Trophoblast cell (in vitro differentiated cells and primary cell): ENCODE data around the gene PSMD13.

ENCODE experiments used
- DNase-seq, 2 donors: peaks; one replicate each; pipeline ENCODE4 v3.0.0-alpha.2; 2016
- H2AFZ ChIP-seq: 2 replicates; pipeline ENCODE4 v1.6.1; 2013; ENCODE audit warnings: low read length, moderate library complexity, mild to moderate bottlenecking; ENCODE audit not compliant: insufficient read depth, poor library complexity
- H2AK5ac ChIP-seq: 2 replicates; pipeline ENCODE4 v1.6.1; 2013; ENCODE audit warnings: mild to moderate bottlenecking, low read length
- H2BK120ac ChIP-seq: 2 replicates; pipeline ENCODE4 v1.6.1; 2013; ENCODE audit warnings: low read length, mild to moderate bottlenecking, moderate library complexity; ENCODE audit not compliant: insufficient read depth, poor library complexity
- H2BK12ac ChIP-seq: 2 replicates; pipeline ENCODE4 v1.6.1; 2013; ENCODE audit warnings: mild to moderate bottlenecking, low read length, moderate library complexity
- H2BK5ac ChIP-seq: 2 replicates; pipeline ENCODE4 v1.6.1; 2013; ENCODE audit warnings: low read length, low read depth, moderate library complexity, mild to moderate bottlenecking; ENCODE audit not compliant: poor library complexity
- H3K14ac ChIP-seq: 2 replicates; pipeline ENCODE4 v1.6.1; 2013; ENCODE audit warnings: mild to moderate bottlenecking, low read length
- H3K18ac ChIP-seq: 2 replicates; pipeline ENCODE4 v1.6.1; 2013; ENCODE audit warnings: mild to moderate bottlenecking, low read length
- H3K23ac ChIP-seq: 2 replicates; pipeline ENCODE4 v1.6.1; 2013; ENCODE audit warnings: low read length
- H3K27ac ChIP-seq: 2 replicates; pipeline ENCODE4 v1.5.1; 2013; ENCODE audit warnings: low read depth, mild to moderate bottlenecking, inconsistent platforms, low read length, moderate library complexity
- H3K27me3 ChIP-seq: 2 replicates; pipeline ENCODE4 v1.6.1; 2013; ENCODE audit warnings: inconsistent platforms, mild to moderate bottlenecking, low read length, moderate library complexity; ENCODE audit not compliant: insufficient read depth
- H3K36me3 ChIP-seq, 2 experiments: 1 replicate in 1 of 2; 2 replicates in 1 of 2; pipeline ENCODE4 v1.6.1; 2013; ENCODE audit warnings: low read length in 2 of 2, mild to moderate bottlenecking in 2 of 2, moderate library complexity in 1 of 2; ENCODE audit not compliant: insufficient read depth in 2 of 2, control insufficient read depth in 1 of 2
- H3K4ac ChIP-seq: 2 replicates; pipeline ENCODE4 v1.6.1; 2013; ENCODE audit warnings: low read depth, mild to moderate bottlenecking, low read length, moderate library complexity
- H3K4me1 ChIP-seq, 2 experiments: 1 replicate in 1 of 2; 2 replicates in 1 of 2; pipeline ENCODE4 v1.6.1; 2013; ENCODE audit warnings: low read length in 2 of 2, mild to moderate bottlenecking in 2 of 2, moderate library complexity in 1 of 2; ENCODE audit not compliant: insufficient read depth in 2 of 2, control insufficient read depth in 1 of 2
- H3K4me2 ChIP-seq: 2 replicates; pipeline ENCODE4 v1.6.1; 2013; ENCODE audit warnings: inconsistent platforms, mild to moderate bottlenecking, low read length, moderate library complexity
- H3K4me3 ChIP-seq: 2 replicates; pipeline ENCODE4 v1.5.1; 2013; ENCODE audit warnings: mild to moderate bottlenecking, low read depth, low read length, inconsistent platforms
- H3K79me1 ChIP-seq: one replicate; pipeline ENCODE4 v1.6.1; 2013; ENCODE audit warnings: low read length
- H3K79me2 ChIP-seq: 2 replicates; pipeline ENCODE4 v1.6.1; 2013; ENCODE audit warnings: low read length, mild to moderate bottlenecking; ENCODE audit not compliant: control insufficient read depth, insufficient read depth, poor library complexity
- H3K9ac ChIP-seq: 2 replicates; pipeline ENCODE4 v1.6.1; 2013; ENCODE audit warnings: mild to moderate bottlenecking, low read length
- H3K9me3 ChIP-seq: 2 replicates; pipeline ENCODE4 v1.6.1; 2013; ENCODE audit warnings: low read depth, mild to moderate bottlenecking, control low read depth, inconsistent platforms, low read length; ENCODE audit not compliant: insufficient read depth
- H4K12ac ChIP-seq: 2 replicates; pipeline ENCODE4 v1.6.1; 2013; ENCODE audit warnings: low read depth, mild to moderate bottlenecking, low read length, moderate library complexity
- H4K8ac ChIP-seq: 2 replicates; pipeline ENCODE4 v1.6.1; 2013; ENCODE audit warnings: low read depth, mild to moderate bottlenecking, low read length, moderate library complexity
- H4K91ac ChIP-seq: one replicate; pipeline ENCODE4 v1.6.1; 2013; ENCODE audit warnings: low read depth, mild to moderate bottlenecking, low read length, moderate library complexity
- WGBS: extraction: QIAGEN DNeasy Blood & Tissue Kit; methylation state at CpG from one replicate; pipeline ENCODE4 v1.1.7; 2013; ENCODE audit warnings: missing lambda C conversion rate; ENCODE audit not compliant: insufficient read length, insufficient coverage; ENCODE audit errors: extremely low coverage; 5-methylcytosine and 5-hydroxymethylcytosine counted together

Gene PSMD13

GRCh38 chr11:283405-284104 is 46.8 kb downstream of the PSMD13 start:
- Histone ChIP-seq H3K4me2 (no peak overlapping the region), H3K4me3 (no peak overlapping the region), H3K27ac (no peak overlapping the region), H3K4ac (no peak overlapping the region), H3K14ac (no peak overlapping the region), H2BK120ac (no peak overlapping the region), H2AK5ac (no peak overlapping the region), H4K12ac (no peak overlapping the region), H3K9ac (no peak overlapping the region), H2AFZ (no peak overlapping the region), H3K79me1 (peaks cover 7% of the 10 kb centered on the region), H3K4me1 (peaks cover 5 to 12% of the 10 kb centered on the region in 2 experiments), H4K91ac (peak overlapping the region; percentile 24), H3K23ac (no peak overlapping the region), H4K8ac (no peak overlapping the region), H3K27me3 (no peaks in the 10 kb centered on the region), H3K18ac (no peak overlapping the region), H3K36me3 (no peaks in the 10 kb centered on the region), H2BK5ac (no peak overlapping the region), H3K9me3 (no peaks in the 10 kb centered on the region), H2BK12ac (no peak overlapping the region), H3K79me2 (peaks cover 2% of the 10 kb centered on the region)
- WGBS, result no CpG with 5 or more reads among the region's 23 CpGs
- no peak for DNase-seq

GRCh38 chr11:284105-285020 is 47.6 kb downstream of the PSMD13 start:
- no peak overlapping the region for H4K8ac ChIP-seq
- no peaks in the 10 kb centered on the region for H3K9me3 ChIP-seq
- no peak for DNase-seq
- no peaks in the 10 kb centered on the region for H3K36me3 ChIP-seq
- no peaks in the 10 kb centered on the region for H3K27me3 ChIP-seq
- no peak overlapping the region for H3K4me2 ChIP-seq
- H3K9ac ChIP-seq, result no peak overlapping the region
- peak overlapping the region; percentile 3 for H2BK12ac ChIP-seq
- peak overlapping the region; percentile 29 for H4K91ac ChIP-seq
- no peak overlapping the region for H3K23ac ChIP-seq
- H2AK5ac ChIP-seq, result peak overlapping the region; percentile 24
- H2BK120ac ChIP-seq, result peak overlapping the region; percentile 27
- H3K79me2 ChIP-seq, result peaks cover 4% of the 10 kb centered on the region
- H3K79me1 ChIP-seq, result peaks cover 10% of the 10 kb centered on the region
- peaks cover 5 to 13% of the 10 kb centered on the region in 2 experiments for H3K4me1 ChIP-seq
- no peak overlapping the region for H2AFZ ChIP-seq
- no CpG with 5 or more reads among the region's 24 CpGs for WGBS
- no peak overlapping the region for H3K27ac ChIP-seq
- no peak overlapping the region for H3K4me3 ChIP-seq
- no peak overlapping the region for H3K18ac ChIP-seq
- no peak overlapping the region for H4K12ac ChIP-seq
- no peak overlapping the region for H2BK5ac ChIP-seq
- H3K14ac ChIP-seq, result peak overlapping the region; percentile 1
- no peak overlapping the region for H3K4ac ChIP-seq

GRCh38 chr11:285021-285893 is 48.5 kb downstream of the PSMD13 start:
- no peak for DNase-seq
- Histone ChIP-seq H2AK5ac (no peak overlapping the region), H3K36me3 (no peaks in the 10 kb centered on the region), H3K79me2 (peaks cover 6% of the 10 kb centered on the region), H3K4me1 (peaks cover 14 to 21% of the 10 kb centered on the region in 2 experiments), H3K79me1 (peaks cover 10% of the 10 kb centered on the region), H3K4ac (no peak overlapping the region), H2AFZ (no peak overlapping the region), H3K18ac (no peak overlapping the region), H3K23ac (no peak overlapping the region), H2BK5ac (no peak overlapping the region), H3K4me3 (no peak overlapping the region), H3K9me3 (no peaks in the 10 kb centered on the region), H4K91ac (peak overlapping the region; percentile 29), H3K27ac (no peak overlapping the region), H2BK12ac (peak overlapping the region; percentile 29), H3K9ac (no peak overlapping the region), H3K14ac (no peak overlapping the region), H4K12ac (no peak overlapping the region), H4K8ac (no peak overlapping the region), H3K4me2 (no peak overlapping the region), H2BK120ac (peak overlapping the region; percentile 27), H3K27me3 (no peaks in the 10 kb centered on the region)
- no CpG with 5 or more reads among the region's 29 CpGs for WGBS

GRCh38 chr11:285894-286220 is 49.1 kb downstream of the PSMD13 start:
- no peak overlapping the region for H4K91ac ChIP-seq
- H3K4me2 ChIP-seq, result no peak overlapping the region
- H3K27me3 ChIP-seq, result no peaks in the 10 kb centered on the region
- no peak overlapping the region for H2BK12ac ChIP-seq
- H3K27ac ChIP-seq, result no peak overlapping the region
- H3K4me1 ChIP-seq, result peaks cover 19 to 27% of the 10 kb centered on the region in 2 experiments
- H4K12ac ChIP-seq, result no peak overlapping the region
- no peak overlapping the region for H3K9ac ChIP-seq
- H3K36me3 ChIP-seq, result no peaks in the 10 kb centered on the region
- H3K9me3 ChIP-seq, result no peaks in the 10 kb centered on the region
- H3K23ac ChIP-seq, result no peak overlapping the region
- no peak overlapping the region for H2BK5ac ChIP-seq
- H3K4ac ChIP-seq, result no peak overlapping the region
- H2AFZ ChIP-seq, result no peak overlapping the region
- no peak overlapping the region for H4K8ac ChIP-seq
- H3K79me1 ChIP-seq, result peaks cover 10% of the 10 kb centered on the region
- no peak overlapping the region for H2BK120ac ChIP-seq
- H3K4me3 ChIP-seq, result no peak overlapping the region
- H2AK5ac ChIP-seq, result no peak overlapping the region
- no peak overlapping the region for H3K14ac ChIP-seq
- WGBS, result no CpG with 5 or more reads among the region's 8 CpGs
- no peak for DNase-seq
- no peak overlapping the region for H3K18ac ChIP-seq
- peaks cover 6% of the 10 kb centered on the region for H3K79me2 ChIP-seq
